ENCODE data around the gene MRPS24. TPM values are rescaled to one million over a fixed set of nuclear protein-coding genes. Genes with fewer than 3 reads are reported as not detected.

MRPS24 gene
- total and polyA plus RNA-seq, 10 of the 15 experiments (the other 5 are each of a cell fraction or from before 2014, with no cell fraction given), result 27.6 to 164 (median 106) TPM

DNA sequence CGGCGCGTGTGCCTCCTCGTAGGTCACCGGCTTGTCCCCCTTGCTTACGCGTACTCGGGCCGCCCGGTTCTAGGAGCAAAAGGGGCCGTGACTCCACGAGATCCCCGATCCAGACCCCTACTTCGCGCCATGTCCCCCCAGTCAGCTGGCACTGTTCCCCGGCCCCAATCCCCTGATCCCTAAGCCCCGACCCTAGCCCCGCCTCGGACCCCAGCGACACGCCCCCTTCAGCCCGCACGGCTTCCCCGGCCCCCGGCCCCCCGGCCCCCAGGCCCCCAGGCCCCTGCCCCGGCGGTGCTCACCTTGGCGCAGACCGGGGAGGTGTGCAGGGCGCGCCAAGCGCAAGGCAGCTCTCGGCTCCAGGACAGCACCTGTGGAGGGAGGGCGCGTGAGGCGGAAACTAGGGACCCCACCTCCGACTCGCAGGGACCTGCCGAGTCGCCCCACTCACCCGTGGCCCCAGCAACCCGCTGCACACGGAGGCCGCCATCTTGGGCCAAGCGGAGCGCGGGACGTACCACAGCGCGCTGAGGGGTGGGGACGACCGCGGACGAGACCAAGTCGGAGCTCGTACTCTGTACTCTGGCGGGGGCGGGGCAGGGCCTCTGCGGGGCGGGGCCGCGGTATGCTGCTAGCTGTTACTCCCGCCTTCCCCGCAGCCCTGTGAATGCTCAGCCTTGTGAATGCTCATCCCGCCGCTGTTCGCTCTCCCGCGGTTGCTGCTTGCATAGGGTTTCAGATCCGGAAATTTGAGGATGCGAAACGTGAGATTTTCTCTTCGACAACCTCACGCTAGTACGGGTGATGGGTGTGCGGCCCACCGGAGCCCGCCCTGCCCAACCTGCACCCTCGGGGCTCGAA lies at the start of gene MRPS24 (continued):
- no peak for TF ChIP-seq ZBTB40 (IDR thresholded peaks at IDR 0.05; ENCODE audit: borderline replicate concordance)
- no peak for TF ChIP-seq RAD21 (IDR thresholded peaks at IDR 0.05; ENCODE audit: insufficient read depth, low read depth, low read length)
- TF ChIP-seq POLR2AphosphoS5 (IDR thresholded peaks at IDR 0.05; ENCODE audit: low read length), result peak; percentile 84
- TF ChIP-seq BCL11A (IDR thresholded peaks at IDR 0.05; ENCODE audit: low read depth, low read length), result no peak
- peak; percentile 79 for TF ChIP-seq CBFB (IDR thresholded peaks at IDR 0.05; ENCODE audit: low read depth)
- TF ChIP-seq ASH2L (IDR thresholded peaks at IDR 0.05; ENCODE audit: borderline replicate concordance, low read depth), result no peak
- TF ChIP-seq MTA3 (IDR thresholded peaks at IDR 0.05; ENCODE audit: borderline replicate concordance, low read length), result no peak
- TF ChIP-seq YBX1 (IDR thresholded peaks at IDR 0.05), result no peak
- no peak for TF ChIP-seq CHD4 (IDR thresholded peaks at IDR 0.05)
- no peak for TF ChIP-seq NFXL1 (IDR thresholded peaks at IDR 0.05; ENCODE audit: borderline replicate concordance)
- no peak for TF ChIP-seq ZNF384 (IDR thresholded peaks at IDR 0.05; ENCODE audit: borderline replicate concordance, low read depth, low read length)

Measured in GM12878 (cell line).